LNCAP (cell line): ENCODE results near the gene NCOA1.

Experiments
- CTCF ChIP-seq: fragments of 450-650 bp; IDR thresholded peaks from 2 replicates; pipeline ENCODE4 v1.5.1; 2017; ENCODE audit warnings: mild to moderate bottlenecking

Gene NCOA1

DNA sequence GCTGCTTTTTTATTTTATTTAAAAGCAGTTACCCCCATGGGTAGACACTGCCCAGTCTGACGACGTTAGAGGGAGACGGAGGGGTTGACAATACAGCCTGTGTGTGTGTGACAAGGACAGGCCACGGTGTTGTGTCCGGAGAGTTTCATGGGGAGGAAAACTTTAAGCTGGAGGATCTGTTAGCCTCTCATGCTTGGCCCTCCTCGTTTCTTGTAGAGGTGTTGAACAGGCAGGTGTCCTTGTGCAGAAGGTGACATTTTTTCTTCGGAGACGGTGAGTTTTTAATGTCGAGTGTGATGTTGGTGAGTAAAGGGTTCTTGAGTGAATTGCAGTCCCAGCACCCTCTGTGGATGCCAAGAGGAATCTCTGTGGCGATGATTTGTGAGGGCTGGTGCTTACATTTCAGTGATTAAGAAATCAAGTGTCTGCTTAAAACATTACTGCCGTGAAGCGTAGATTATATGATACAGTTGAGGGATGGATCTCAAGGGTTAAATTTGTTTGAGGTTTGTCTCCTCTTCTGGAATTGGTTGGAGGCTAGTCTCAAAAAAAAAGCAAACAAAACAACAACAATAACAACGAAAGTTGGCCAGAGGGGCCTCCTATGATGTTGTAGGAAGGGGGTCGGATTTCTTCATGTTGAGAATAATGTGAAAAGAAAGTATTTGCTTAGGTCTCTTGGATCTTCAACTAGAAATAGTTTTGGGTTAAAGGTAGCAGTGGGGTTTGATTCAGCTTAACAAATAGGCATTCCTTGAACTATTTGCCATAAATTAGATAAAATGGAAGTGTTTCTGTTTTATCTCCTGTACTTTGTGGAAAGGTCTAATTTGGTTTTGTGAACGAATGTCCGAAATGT lies 1.6 kb downstream of the NCOA1 start:
- no peak for TF ChIP-seq CTCF

GRCh38 chr2:24493713-24494112 lies 2.7 kb downstream of the NCOA1 start:
- TF ChIP-seq CTCF: no peak

DNA sequence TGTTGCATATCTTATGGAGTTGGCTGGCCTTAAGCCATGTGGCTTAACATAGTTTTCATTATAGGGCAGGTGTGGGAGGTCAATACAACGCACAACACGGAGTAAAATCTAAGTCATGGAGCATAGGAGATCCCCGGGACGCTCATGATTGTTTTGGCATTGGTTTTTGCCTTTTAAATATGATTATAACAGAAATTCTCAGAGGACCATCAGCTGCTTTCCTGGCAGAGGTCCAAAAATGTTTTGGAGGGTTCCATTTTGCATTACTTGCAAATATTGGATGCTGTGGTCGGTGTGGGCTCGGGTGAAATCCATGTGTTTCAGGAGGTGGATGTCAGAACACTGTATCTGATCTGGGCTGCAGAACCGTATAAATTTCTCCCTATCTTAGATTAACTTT lies 3.4 kb downstream of the NCOA1 start:
- no peak for TF ChIP-seq CTCF

DNA sequence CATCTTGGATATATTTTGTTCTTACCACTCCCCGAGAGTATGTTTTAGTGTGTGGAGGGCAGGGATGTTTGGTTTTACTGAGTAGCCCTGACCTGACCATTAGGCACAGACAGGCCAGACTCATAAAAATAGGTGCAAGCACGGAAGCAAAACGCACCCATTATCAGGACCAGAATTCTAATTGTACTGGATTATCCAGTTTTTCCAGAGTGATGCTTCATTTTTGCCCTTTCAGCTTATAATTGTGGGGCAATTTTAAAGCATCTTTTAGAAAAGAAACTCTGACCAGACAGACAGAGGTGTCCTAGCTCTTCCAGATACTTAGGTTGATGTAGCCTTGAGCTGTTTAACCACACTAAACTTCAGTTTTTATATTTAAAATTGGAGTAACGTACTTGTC lies 4.4 kb downstream of the NCOA1 start:
- no peak for TF ChIP-seq CTCF

- no peak for TF ChIP-seq CTCF
Observed at GRCh38 chr2:24496959-24497358, 5.9 kb downstream of the NCOA1 start.

DNA sequence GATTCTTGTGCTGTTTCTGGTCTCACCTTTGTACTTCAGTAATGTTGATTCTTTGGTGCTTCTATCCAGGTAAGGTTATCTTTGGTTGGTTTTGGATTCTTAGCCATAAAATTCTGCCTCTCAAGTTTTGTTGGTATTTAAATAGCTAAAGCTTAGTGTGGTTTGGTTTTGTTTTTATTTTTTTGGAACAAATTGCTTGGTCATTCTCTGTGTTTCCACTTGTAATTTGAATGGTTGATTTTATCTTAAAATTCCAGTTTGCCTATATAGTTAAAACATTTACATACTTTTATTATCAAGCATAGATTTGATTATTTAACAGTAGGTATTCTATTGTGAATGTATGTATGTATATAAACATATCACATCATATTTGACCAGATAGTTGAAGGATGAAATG lies 6.6 kb downstream of the NCOA1 start:
- TF ChIP-seq CTCF: no peak

DNA sequence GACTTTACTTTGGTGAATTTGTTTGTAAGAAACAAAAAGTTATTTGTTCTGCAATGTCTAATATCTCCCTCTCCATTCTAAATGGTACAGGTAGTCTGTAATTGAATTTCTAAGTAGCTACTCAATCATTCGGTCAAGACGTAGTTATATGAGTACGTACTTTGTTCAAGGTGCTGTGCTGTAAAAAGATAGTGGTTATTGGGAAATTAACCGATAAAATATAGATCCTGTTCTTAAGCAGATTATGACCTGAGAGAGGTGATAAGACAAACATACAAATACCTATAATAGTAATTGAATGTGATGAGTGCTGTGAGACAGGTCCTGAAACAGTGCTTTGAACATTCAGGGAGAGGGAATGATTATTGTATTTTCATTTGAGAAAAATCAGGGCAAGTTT lies 7.1 kb downstream of the NCOA1 start:
- no peak for TF ChIP-seq CTCF

- no peak for TF ChIP-seq CTCF
Observed at GRCh38 chr2:24501813-24502212, 10.8 kb downstream of the NCOA1 start.
